Measurements from ENCODE around the gene NOC3L. TPM values are rescaled to one million over a fixed set of nuclear protein-coding genes. Genes with fewer than 3 reads are reported as not detected.

The NOC3L gene
- total RNA-seq, 1 experiment from 2014 or later = 39.0 TPM

DNA sequence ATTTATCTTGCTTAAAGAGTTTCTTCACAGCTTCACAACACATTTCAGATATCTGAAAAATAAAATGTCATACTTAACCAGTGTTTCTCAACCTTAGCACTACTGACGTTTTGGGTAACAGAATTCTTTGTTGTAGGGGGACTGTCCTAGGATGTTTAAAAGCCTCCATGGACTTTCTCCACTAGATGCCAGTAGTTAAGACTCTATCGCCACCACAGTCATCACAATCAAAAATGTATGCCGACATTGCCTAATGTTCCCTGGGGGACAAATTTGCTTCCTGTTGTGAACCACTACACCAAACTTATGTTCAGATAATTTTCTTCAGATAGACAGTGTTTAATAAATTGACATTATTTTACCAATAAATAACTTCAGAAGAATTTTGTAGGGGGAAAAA is 13.4 kb downstream of the NOC3L start:
- Mint-ChIP-seq H3K27me3 (ENCODE audit: insufficient read depth, unreplicated experiment) (no peaks in the 10 kb centered on the region), H3K9me3 (ENCODE audit: unreplicated experiment) (no peaks in the 10 kb centered on the region), H3K36me3 (ENCODE audit: insufficient read depth, unreplicated experiment) (peaks cover 77% of the 10 kb centered on the region), H3K4me1 (ENCODE audit: insufficient read depth, unreplicated experiment) (no peaks in the 10 kb centered on the region), H3K27ac (ENCODE audit: low read depth, unreplicated experiment) (no peak overlapping the region), H3K4me3 (ENCODE audit: unreplicated experiment) (no peak overlapping the region)
- CTCF ChIA-PET = interaction anchor here (0.9 to 3.4 kb wide), 3 partner anchors 12 to 95 kb away, joined by 5 to 25 read pairs (median 6); partner anchors contain the start of gene NOC3L
- no TSS peak for BruUV-seq (replicated peaks)
- POLR2A ChIA-PET = interaction anchor here (0.7 to 1.2 kb wide), 3 partner anchors 10 to 18 kb away, joined by 3 to 4 read pairs (median 3); no protein-coding TSS in a partner anchor
- TF ChIP-seq, protein P1, sequence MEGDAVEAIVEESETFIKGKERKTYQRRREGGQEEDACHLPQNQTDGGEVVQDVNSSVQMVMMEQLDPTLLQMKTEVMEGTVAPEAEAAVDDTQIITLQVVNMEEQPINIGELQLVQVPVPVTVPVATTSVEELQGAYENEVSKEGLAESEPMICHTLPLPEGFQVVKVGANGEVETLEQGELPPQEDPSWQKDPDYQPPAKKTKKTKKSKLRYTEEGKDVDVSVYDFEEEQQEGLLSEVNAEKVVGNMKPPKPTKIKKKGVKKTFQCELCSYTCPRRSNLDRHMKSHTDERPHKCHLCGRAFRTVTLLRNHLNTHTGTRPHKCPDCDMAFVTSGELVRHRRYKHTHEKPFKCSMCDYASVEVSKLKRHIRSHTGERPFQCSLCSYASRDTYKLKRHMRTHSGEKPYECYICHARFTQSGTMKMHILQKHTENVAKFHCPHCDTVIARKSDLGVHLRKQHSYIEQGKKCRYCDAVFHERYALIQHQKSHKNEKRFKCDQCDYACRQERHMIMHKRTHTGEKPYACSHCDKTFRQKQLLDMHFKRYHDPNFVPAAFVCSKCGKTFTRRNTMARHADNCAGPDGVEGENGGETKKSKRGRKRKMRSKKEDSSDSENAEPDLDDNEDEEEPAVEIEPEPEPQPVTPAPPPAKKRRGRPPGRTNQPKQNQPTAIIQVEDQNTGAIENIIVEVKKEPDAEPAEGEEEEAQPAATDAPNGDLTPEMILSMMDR (IDR thresholded peaks at IDR 0.05; ENCODE audit: unreplicated experiment) = no peak
- peak; percentile 18 for DNase-seq (ENCODE audit: unreplicated experiment)
- intact Hi-C loops (cut with micrococcal nuclease) = no loop called here

DNA sequence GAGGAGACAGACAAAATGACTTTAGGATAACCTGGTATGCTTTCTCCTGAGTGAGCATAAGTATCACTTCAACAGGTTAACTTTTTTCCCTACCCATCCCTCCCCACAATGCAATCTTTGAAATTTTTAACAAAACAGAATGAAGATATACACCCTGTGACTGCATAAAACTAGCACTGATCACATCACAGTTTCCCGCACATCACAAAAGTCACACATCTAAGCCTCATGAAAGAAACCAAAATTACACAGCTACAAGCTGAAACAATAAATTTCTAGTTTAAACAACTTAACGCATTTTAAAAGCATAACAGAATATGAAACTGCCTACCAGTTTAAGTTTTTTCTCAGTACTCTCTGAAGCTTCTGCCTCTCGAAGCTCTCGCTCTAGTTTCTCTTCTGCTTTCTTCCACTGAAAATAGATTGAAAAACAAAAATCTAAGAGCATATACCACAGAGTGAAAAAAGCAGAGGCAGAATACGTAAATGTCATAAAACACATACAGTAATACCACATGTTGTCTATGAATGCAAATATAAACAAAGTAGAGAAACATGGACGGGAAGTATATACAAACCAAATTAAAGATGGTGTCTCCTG is 18.1 kb downstream of the NOC3L start:
- no TSS peak for BruUV-seq (replicated peaks)
- intact Hi-C loops (cut with micrococcal nuclease) = no loop called here
- CTCF ChIA-PET = interaction anchor here (0.7 kb wide), 1 partner anchor 99 kb away, joined by 5 read pairs; no protein-coding TSS in a partner anchor
- H3K27ac Mint-ChIP-seq (ENCODE audit: low read depth, unreplicated experiment) = no peak overlapping the region
- H3K9me3 Mint-ChIP-seq (ENCODE audit: unreplicated experiment) = no peaks in the 10 kb centered on the region
- peaks cover 63% of the 10 kb centered on the region for H3K36me3 Mint-ChIP-seq (ENCODE audit: insufficient read depth, unreplicated experiment)
- H3K27me3 Mint-ChIP-seq (ENCODE audit: insufficient read depth, unreplicated experiment) = no peaks in the 10 kb centered on the region
- TF ChIP-seq, protein P1 (IDR thresholded peaks at IDR 0.05; ENCODE audit: unreplicated experiment) = no peak
- no peaks in the 10 kb centered on the region for H3K4me1 Mint-ChIP-seq (ENCODE audit: insufficient read depth, unreplicated experiment)
- POLR2A ChIA-PET = no interaction called here
- DNase-seq (ENCODE audit: unreplicated experiment) = no peak
- H3K4me3 Mint-ChIP-seq (ENCODE audit: unreplicated experiment) = no peak overlapping the region

DNA sequence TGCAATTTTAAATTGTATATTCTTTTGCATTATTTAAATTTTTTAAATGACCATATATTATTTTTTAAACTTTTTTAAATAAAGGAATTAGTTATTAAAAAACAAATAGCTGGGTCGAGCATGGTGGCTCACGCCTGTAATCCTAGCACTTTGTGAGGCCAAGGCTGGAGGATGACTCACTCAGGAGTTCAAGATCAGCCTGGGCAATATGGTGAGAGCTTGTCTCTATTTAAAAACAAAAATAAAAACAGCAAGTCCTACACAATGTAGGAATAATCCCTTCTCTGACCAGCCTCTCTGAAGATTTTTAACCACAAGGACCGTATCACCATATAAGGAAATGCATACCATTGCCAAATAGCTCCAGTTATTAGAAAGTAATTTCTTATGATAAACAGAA is 19.6 kb downstream of the NOC3L start:
- intact Hi-C loops (cut with micrococcal nuclease) = no loop called here
- ChIA-PET POLR2A (interaction anchor here (0.7 to 0.9 kb wide), 2 partner anchors 10 to 60 kb away, joined by 3 to 4 read pairs; no protein-coding TSS in a partner anchor), CTCF (interaction anchor here (0.5 to 1.4 kb wide), 5 partner anchors 10 to 426 kb away, joined by 3 to 7 read pairs (median 5); no protein-coding TSS in a partner anchor)
- no peaks in the 10 kb centered on the region for H3K9me3 Mint-ChIP-seq (ENCODE audit: unreplicated experiment)
- no peak for DNase-seq (ENCODE audit: unreplicated experiment)
- H3K27me3 Mint-ChIP-seq (ENCODE audit: insufficient read depth, unreplicated experiment) = no peaks in the 10 kb centered on the region
- no peaks in the 10 kb centered on the region for H3K4me1 Mint-ChIP-seq (ENCODE audit: insufficient read depth, unreplicated experiment)
- TF ChIP-seq, protein P1 (IDR thresholded peaks at IDR 0.05; ENCODE audit: unreplicated experiment) = no peak
- H3K27ac Mint-ChIP-seq (ENCODE audit: low read depth, unreplicated experiment) = no peak overlapping the region
- peaks cover 71% of the 10 kb centered on the region for H3K36me3 Mint-ChIP-seq (ENCODE audit: insufficient read depth, unreplicated experiment)
- H3K4me3 Mint-ChIP-seq (ENCODE audit: unreplicated experiment) = no peak overlapping the region
- BruUV-seq (replicated peaks) = no TSS peak

DNA sequence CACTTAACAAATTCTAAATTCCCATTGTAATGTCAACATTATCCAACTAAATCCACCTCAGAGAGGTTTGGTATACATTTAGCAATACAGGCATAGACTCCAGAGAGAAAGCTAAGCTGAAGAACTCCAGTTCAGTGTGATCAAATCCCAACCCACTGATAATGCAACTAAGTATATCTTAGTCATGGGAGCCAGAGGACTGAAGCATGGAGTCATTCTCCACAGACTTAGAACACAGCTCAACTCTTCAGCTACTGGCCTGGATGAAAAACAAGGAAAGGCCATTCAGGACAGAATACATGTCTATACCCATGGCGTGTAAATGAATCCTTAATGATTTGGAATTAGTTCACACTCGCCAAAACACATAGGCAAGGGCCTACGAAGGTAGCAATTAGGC is 27.9 kb downstream of the NOC3L start:
- Mint-ChIP-seq H3K4me1 (ENCODE audit: insufficient read depth, unreplicated experiment) (no peaks in the 10 kb centered on the region), H3K9me3 (ENCODE audit: unreplicated experiment) (no peaks in the 10 kb centered on the region), H3K4me3 (ENCODE audit: unreplicated experiment) (no peak overlapping the region), H3K27me3 (ENCODE audit: insufficient read depth, unreplicated experiment) (no peaks in the 10 kb centered on the region), H3K27ac (ENCODE audit: low read depth, unreplicated experiment) (no peak overlapping the region), H3K36me3 (ENCODE audit: insufficient read depth, unreplicated experiment) (peaks cover 86% of the 10 kb centered on the region)
- TF ChIP-seq, protein P1 (IDR thresholded peaks at IDR 0.05; ENCODE audit: unreplicated experiment) = no peak
- intact Hi-C loops (cut with micrococcal nuclease) = no loop called here
- BruUV-seq (replicated peaks) = no TSS peak
- DNase-seq (ENCODE audit: unreplicated experiment) = no peak
- ChIA-PET POLR2A (no interaction called here), CTCF (interaction anchor here (0.6 to 4.4 kb wide), 3 partner anchors 9 to 442 kb away, joined by 3 to 42 read pairs (median 3); no protein-coding TSS in a partner anchor)
